ENCODE data around the gene ASIC1.

DNA sequence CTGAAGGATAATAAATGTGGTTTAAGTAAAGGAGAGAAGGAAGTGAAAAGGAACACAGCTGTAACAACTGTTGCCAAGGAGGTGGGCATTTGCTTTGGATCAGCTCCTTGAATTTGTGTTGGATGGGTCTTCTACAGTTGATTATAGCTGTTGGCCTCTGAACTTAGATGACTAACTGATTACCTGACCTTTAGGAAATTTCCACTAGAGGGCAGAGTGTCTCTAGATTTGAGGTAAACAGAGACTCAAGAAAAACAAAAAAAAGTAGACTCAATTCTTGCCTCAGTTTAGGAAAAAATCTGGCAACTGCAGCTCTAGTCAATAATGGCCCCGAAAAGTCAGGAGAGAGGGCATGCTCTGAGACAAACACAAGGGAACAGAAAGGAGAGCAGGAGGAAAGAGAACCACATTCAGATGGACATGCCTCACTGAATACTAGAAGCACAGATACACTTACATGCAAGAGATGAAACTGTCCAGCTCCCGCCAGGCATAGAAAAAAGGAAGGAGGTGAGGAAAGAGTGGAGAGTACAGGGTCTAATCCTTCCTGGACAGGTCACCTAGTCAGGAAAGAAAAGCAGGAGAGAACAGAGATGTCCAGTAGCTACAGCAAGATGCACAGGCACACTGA, 75.2 kb downstream of the ASIC1 start:
- TF ChIP-seq, protein P1, sequence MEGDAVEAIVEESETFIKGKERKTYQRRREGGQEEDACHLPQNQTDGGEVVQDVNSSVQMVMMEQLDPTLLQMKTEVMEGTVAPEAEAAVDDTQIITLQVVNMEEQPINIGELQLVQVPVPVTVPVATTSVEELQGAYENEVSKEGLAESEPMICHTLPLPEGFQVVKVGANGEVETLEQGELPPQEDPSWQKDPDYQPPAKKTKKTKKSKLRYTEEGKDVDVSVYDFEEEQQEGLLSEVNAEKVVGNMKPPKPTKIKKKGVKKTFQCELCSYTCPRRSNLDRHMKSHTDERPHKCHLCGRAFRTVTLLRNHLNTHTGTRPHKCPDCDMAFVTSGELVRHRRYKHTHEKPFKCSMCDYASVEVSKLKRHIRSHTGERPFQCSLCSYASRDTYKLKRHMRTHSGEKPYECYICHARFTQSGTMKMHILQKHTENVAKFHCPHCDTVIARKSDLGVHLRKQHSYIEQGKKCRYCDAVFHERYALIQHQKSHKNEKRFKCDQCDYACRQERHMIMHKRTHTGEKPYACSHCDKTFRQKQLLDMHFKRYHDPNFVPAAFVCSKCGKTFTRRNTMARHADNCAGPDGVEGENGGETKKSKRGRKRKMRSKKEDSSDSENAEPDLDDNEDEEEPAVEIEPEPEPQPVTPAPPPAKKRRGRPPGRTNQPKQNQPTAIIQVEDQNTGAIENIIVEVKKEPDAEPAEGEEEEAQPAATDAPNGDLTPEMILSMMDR (conservative IDR thresholded peaks at IDR 0.05; ENCODE audit: low read depth, low read length), result peak; percentile 74
- TF ChIP-seq EZH2 (IDR thresholded peaks at IDR 0.05; ENCODE audit: borderline replicate concordance, low read depth, low read length, poor library complexity, severe bottlenecking), result no peak
